Transverse colon (tissue), 4 donors: ENCODE measurements around the gene SCG3.

Experiments used
- POLR2AphosphoS5 ChIP-seq, 3 donors: sonication (generic); formaldehyde crosslinking; IDR thresholded peaks; one replicate each; pipeline ENCODE4 v1.6.1; 2016; ENCODE audit warnings: antibody characterized with exemption in 3 of 3
- TF ChIP-seq, protein P1 (sequence below), 5 experiments: fragments of 200-600 bp in 3 of 5; fragments of 450-650 bp in 2 of 5; sonication (generic) in 3 of 5; IDR thresholded peaks; 1 replicate in 2 of 5; 2 replicates in 3 of 5; pipeline ENCODE4 v1.5.1; 2016 to 2017; ENCODE audit warnings: antibody characterized with exemption in 5 of 5, inconsistent platforms in 3 of 5, mild to moderate bottlenecking in 2 of 5, moderate library complexity in 1 of 5

DNA sequence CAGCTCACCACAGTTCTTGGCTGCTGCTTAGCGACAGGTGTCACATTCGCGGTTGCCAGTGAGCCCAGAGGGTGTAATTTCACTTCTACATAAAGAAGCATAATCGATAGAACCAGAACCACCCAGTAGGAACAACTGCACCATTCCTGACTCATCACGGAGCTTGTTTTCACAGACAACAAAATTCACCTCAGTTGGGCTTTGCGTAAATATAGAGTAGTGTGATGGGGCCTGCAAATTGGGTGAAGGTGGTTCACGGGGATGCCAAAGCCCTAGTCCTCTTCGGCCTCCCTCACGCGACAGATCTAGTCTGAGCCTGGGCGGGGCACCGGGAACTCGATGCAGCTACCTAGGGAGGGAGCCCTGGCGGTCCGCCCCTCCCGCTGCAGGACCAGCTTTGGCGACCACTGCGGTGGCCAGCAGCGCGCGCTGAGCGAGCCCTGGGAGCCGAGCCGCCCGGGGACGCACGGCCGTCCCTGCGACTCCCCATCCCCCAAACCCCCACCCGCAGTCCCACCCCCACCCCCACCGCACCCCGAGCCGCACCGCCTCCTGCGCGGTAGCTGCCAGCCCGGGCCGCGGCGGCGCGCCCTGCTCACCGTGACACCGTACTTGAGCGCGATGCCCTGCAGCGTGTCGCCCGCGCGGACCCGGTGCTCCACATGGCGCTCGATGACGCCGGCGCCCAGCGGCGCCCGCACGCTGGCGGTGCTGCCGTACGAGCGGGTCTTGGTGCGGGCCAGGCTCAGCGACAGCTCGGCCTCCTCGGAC lies 55.6 kb downstream of the SCG3 start:
- TF ChIP-seq, protein P1, sequence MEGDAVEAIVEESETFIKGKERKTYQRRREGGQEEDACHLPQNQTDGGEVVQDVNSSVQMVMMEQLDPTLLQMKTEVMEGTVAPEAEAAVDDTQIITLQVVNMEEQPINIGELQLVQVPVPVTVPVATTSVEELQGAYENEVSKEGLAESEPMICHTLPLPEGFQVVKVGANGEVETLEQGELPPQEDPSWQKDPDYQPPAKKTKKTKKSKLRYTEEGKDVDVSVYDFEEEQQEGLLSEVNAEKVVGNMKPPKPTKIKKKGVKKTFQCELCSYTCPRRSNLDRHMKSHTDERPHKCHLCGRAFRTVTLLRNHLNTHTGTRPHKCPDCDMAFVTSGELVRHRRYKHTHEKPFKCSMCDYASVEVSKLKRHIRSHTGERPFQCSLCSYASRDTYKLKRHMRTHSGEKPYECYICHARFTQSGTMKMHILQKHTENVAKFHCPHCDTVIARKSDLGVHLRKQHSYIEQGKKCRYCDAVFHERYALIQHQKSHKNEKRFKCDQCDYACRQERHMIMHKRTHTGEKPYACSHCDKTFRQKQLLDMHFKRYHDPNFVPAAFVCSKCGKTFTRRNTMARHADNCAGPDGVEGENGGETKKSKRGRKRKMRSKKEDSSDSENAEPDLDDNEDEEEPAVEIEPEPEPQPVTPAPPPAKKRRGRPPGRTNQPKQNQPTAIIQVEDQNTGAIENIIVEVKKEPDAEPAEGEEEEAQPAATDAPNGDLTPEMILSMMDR (IDR thresholded peaks at IDR 0.05) = no peak
- no peak for TF ChIP-seq POLR2AphosphoS5 (IDR thresholded peaks at IDR 0.05)
